Measurements from ENCODE around the gene HIP1.
"Not testable (repeated sequence)": the region's sequence is repeated elsewhere in the genome, so short reads cannot be mapped to it uniquely, and the experiment has no call there.

The HIP1 gene

DNA sequence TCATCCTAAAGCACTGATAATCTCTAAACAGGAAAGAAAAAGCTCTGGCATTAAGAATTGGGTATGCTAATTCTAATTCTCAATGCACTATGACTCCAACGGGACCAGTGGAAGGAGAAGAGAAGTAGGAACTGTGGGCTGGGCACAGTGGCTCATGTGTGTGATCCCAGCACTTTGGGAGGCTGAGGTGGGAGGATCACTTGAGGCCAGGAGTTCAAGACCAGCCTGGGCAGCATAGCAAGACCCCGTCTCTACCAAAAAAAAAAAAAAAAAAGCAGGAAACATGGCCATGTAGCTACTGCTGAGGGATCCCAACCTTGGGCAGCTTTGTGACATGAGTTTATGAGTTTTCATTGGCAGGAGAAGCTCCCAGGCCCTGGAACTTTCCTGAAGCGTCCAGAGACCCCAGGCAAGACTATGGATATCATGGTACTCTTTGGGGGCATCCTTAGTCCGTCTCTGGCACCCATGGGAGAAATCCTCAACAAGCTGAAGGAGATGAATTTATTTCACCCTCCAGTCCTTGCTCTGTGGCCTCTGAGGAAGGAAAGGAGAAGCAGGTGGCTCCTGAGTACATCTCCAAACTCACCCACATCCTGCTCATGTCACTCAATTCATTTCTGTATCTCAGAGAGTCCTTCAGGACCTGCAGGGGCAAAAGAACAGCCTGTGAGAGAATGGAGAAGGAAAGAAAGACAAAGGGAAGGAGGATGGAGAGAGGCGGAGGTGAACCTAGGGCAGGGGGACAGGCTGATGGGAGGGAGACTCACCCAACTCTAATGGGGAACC, 147.1 kb downstream of the HIP1 start:
- Histone ChIP-seq H3K36me3 (ENCODE audit: insufficient read depth, low read length) (peaks cover 23% of the 10 kb centered on the region), H3K9me3 (ENCODE audit: low read length) (peaks cover 3% of the 10 kb centered on the region), H3K4me1 (ENCODE audit: insufficient read depth, low read length) (peaks cover 1% of the 10 kb centered on the region)

DNA sequence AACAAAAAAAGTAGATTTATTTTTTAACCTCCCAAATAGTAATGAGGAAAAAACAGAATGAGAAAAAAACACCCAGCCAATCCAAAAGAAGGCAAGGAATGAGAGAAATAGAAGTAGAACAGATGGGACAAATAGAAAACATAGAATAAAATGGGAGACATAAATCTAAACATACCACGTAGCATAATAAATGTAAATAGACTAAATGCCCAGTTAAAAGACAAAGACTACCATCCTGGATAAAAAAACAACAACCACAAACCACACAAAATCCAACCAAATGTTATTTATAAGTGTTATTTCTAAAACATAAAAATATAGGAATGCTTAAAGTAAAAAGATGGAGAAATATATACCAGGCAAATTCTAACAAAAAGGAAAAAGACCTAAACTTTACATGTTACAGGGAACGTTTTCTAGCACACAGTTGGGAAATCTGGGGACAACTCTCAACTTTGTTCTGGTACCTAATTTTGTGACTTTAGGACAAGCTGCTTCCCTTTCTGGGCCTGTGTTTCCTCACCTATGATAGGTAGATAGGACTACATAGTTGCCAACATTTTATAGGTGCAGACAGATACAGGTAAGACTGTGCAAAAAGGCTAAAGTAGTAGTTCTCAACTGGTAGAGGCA, 148.3 kb downstream of the HIP1 start:
- Histone ChIP-seq H2AFZ (ENCODE audit: low read depth, low read length) (no peak overlapping the region), H3K36me3 (ENCODE audit: insufficient read depth, low read length) (peaks cover 33% of the 10 kb centered on the region), H3K27me3 (ENCODE audit: insufficient read depth, low read length) (no peaks in the 10 kb centered on the region)

More for the DNA sequence above, 147.1 kb downstream of the HIP1 start:
- Histone ChIP-seq H3K4me3 (ENCODE audit: low read length) (no peak overlapping the region), H2AFZ (ENCODE audit: low read depth, low read length) (no peak overlapping the region), H3K27me3 (ENCODE audit: insufficient read depth, low read length) (no peaks in the 10 kb centered on the region)

DNA sequence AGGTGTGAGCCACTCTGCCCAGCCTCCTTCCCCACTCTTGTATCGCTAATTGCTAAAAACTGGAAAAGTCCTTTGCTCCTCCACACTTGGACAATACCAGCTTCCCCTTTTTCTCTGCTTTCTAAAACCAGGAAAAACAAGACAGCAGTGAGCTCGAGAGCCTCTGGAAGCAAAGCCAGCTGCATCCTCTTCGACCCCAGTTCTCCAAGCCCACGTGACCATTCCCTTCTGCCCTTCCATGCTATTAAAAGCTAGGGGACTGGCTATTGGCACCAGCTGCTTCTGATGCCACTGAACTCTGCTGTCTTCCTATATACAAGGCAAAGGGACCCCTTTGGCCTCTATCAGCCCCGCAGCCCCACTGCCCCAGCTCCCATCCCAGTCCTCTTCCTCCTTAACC, 154.4 kb downstream of the HIP1 start:
- H3K36me3 ChIP-seq (ENCODE audit: insufficient read depth, low read length): peaks cover 50% of the 10 kb centered on the region
- no peak overlapping the region for H2AFZ ChIP-seq (ENCODE audit: low read depth, low read length)
- H3K4me3 ChIP-seq (ENCODE audit: low read length): no peak overlapping the region

More for the DNA sequence above, 148.3 kb downstream of the HIP1 start:
- H3K9me3 ChIP-seq (ENCODE audit: low read length): peaks cover 3% of the 10 kb centered on the region
- H3K4me3 ChIP-seq (ENCODE audit: low read length): no peak overlapping the region
- no peaks in the 10 kb centered on the region for H3K4me1 ChIP-seq (ENCODE audit: insufficient read depth, low read length)

DNA sequence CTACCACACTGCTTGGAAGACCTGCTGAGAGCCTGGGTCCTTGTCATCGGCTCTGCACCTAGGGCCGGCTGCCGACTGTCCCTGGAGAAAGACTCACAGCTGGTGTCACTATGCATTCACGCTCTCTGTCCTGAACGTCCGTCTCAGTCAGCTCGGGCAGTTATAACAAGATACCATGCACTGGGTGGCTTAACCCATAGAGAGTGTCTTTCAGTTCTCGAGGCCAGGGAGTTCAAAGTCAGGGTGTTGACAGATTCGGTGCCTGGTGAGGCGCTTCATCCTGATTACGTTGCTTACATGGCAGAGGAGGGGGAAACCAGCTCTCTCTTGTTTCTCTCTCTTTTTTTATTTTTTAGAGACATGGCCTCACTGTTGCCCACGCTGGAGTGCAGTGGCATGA, 155.5 kb downstream of the HIP1 start:
- H3K4me3 ChIP-seq (ENCODE audit: low read length): no peak overlapping the region
- no peak overlapping the region for H2AFZ ChIP-seq (ENCODE audit: low read depth, low read length)
- no peaks in the 10 kb centered on the region for H3K9me3 ChIP-seq (ENCODE audit: low read length)
- no peaks in the 10 kb centered on the region for H3K4me1 ChIP-seq (ENCODE audit: insufficient read depth, low read length)
- peaks cover 45% of the 10 kb centered on the region for H3K36me3 ChIP-seq (ENCODE audit: insufficient read depth, low read length)
- H3K27me3 ChIP-seq (ENCODE audit: insufficient read depth, low read length): no peaks in the 10 kb centered on the region

More for the DNA sequence above, 154.4 kb downstream of the HIP1 start:
- Histone ChIP-seq H3K4me1 (ENCODE audit: insufficient read depth, low read length) (no peaks in the 10 kb centered on the region), H3K9me3 (ENCODE audit: low read length) (no peaks in the 10 kb centered on the region), H3K27me3 (ENCODE audit: insufficient read depth, low read length) (no peaks in the 10 kb centered on the region)

DNA sequence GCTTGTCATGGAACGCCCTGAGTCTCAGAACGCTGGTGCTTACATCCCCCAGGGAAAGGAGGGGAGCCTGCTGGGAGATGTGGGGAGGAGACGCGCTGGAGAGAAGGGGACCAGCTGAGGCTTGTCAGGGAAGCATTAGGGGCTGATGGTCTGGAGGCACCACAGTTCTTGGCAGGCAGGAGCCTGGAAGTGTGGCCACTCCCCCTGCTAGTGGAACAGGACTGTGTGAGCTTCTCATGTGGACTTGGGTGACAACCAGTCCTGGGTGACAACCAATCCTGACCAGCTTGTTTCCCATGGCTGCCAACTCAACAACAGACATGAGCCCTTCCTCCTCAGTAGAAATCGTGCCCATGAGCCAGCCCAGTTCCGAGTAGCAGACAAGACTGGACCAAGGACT, 158.8 kb downstream of the HIP1 start:
- Histone ChIP-seq H3K9me3 (ENCODE audit: low read length) (no peaks in the 10 kb centered on the region), H3K36me3 (ENCODE audit: insufficient read depth, low read length) (peaks cover 45% of the 10 kb centered on the region), H3K27me3 (ENCODE audit: insufficient read depth, low read length) (no peaks in the 10 kb centered on the region), H3K4me1 (ENCODE audit: insufficient read depth, low read length) (no peaks in the 10 kb centered on the region), H3K4me3 (ENCODE audit: low read length) (no peak overlapping the region), H2AFZ (ENCODE audit: low read depth, low read length) (no peak overlapping the region)

DNA sequence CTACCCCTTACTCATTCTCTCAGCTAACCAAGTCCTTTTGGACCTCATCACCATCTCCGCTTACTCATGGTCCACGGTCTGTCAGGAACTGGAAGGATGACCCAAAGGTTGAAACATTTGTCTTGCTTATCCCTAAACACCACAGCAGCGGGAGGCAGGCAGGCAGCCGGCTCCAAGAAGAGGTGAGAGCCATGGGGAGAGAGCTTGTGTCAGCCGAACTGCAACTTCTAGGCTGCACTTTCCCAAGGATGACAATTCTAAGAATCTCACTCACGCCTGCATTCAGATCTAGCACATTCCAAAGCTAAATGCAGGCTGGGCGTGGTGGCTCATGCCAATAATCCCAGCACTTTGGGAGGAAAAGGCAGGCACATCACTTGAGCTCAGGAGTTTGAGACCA, 160.7 kb downstream of the HIP1 start:
- Histone ChIP-seq H2AFZ (ENCODE audit: low read depth, low read length) (no peak overlapping the region), H3K4me1 (ENCODE audit: insufficient read depth, low read length) (no peaks in the 10 kb centered on the region), H3K27me3 (ENCODE audit: insufficient read depth, low read length) (no peaks in the 10 kb centered on the region), H3K4me3 (ENCODE audit: low read length) (no peak overlapping the region), H3K36me3 (ENCODE audit: insufficient read depth, low read length) (peaks cover 41% of the 10 kb centered on the region), H3K9me3 (ENCODE audit: low read length) (no peaks in the 10 kb centered on the region)

DNA sequence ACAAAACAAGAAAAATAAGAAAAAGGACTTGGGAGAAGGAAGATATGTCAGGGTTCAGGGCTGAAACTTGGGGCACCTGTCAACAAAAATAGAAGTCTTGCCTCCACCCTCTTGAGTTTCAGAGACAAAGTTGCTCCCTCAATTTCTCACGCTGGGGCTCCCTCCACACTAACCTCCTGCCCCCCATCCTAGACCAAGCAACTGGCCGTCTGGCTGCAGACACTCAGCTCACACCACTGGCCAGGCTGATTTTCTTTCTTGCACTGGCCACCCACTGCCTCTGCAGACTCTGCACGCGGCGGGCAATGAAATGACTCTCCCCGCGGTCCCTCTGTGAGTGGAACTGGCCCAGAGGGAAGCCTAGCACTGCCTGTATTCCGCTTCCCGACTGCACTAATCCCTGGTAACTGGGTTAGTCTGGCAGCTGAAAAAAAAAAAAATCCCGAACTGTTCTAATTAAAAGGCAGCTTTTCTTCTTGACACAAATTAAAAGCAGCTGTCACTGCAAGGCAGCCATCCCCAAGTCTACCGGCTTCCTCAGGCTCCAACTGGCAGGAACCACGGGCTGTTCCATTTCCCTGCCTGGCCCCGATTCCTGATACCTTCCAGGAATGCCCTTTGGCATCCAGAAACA, 163.1 kb downstream of the HIP1 start:
- Histone ChIP-seq H3K9me3 (ENCODE audit: low read length) (no peaks in the 10 kb centered on the region), H3K36me3 (ENCODE audit: insufficient read depth, low read length) (peaks cover 41% of the 10 kb centered on the region), H3K4me3 (ENCODE audit: low read length) (no peak overlapping the region), H3K27me3 (ENCODE audit: insufficient read depth, low read length) (no peaks in the 10 kb centered on the region), H2AFZ (ENCODE audit: low read depth, low read length) (no peak overlapping the region), H3K4me1 (ENCODE audit: insufficient read depth, low read length) (peaks cover 3% of the 10 kb centered on the region)

DNA sequence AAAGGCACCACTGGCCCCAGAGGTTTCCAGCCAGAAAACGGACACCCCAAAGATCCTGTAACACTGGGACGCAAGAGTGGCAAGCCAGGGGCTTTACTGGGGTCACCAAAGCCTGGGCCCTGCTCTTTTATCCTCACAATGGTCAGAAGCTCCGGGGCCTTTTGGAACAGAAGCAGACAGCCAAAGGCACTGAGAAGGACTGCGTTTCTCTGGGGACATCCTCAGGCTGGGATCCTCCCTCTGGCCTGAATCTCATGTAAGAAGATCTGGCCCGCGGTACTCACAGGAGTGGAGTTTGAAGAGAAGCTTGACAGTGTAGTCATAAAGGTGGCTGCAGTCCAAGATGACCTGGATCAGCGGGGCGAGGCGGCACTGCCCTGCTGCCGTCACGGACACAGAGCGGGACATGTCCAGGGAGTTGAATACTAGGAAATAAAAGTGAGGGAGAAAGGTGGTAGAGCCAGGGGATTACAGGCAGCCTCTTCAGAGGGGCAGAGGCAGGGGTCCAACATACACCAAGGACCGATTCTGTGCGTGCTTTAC, 165.2 kb downstream of the HIP1 start:
- no peaks in the 10 kb centered on the region for H3K9me3 ChIP-seq (ENCODE audit: low read length)
- H3K4me1 ChIP-seq (ENCODE audit: insufficient read depth, low read length): peaks cover 3% of the 10 kb centered on the region
- no peak overlapping the region for H3K4me3 ChIP-seq (ENCODE audit: low read length)
- H3K27me3 ChIP-seq (ENCODE audit: insufficient read depth, low read length): no peaks in the 10 kb centered on the region
- H2AFZ ChIP-seq (ENCODE audit: low read depth, low read length): no peak overlapping the region
- peaks cover 39% of the 10 kb centered on the region for H3K36me3 ChIP-seq (ENCODE audit: insufficient read depth, low read length)

DNA sequence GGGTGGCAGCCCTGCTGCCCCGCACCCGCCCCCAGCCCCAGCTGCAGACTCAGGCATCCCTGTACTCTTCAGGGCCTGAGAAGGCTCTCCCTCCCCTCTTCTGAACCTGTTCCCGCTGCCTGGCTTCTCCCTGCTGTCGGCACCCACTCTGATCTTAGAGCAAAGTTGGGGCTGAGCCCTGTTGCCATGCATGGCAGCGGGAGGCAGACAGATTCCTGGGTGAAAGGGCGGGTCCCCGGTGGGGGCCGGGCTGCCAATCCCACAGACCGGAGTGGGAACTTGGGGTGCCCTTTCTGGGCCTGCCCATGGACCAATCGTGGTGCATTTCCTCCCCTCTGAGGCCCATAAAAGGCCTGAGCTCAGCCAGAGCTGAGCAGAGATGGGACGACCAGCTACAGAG, 165.9 kb downstream of the HIP1 start:
- peaks cover 3% of the 10 kb centered on the region for H3K4me1 ChIP-seq (ENCODE audit: insufficient read depth, low read length)
- H2AFZ ChIP-seq (ENCODE audit: low read depth, low read length): no peak overlapping the region
- H3K27me3 ChIP-seq (ENCODE audit: insufficient read depth, low read length): no peaks in the 10 kb centered on the region
- H3K36me3 ChIP-seq (ENCODE audit: insufficient read depth, low read length): peaks cover 44% of the 10 kb centered on the region
- no peak overlapping the region for H3K4me3 ChIP-seq (ENCODE audit: low read length)
- H3K9me3 ChIP-seq (ENCODE audit: low read length): no peaks in the 10 kb centered on the region

DNA sequence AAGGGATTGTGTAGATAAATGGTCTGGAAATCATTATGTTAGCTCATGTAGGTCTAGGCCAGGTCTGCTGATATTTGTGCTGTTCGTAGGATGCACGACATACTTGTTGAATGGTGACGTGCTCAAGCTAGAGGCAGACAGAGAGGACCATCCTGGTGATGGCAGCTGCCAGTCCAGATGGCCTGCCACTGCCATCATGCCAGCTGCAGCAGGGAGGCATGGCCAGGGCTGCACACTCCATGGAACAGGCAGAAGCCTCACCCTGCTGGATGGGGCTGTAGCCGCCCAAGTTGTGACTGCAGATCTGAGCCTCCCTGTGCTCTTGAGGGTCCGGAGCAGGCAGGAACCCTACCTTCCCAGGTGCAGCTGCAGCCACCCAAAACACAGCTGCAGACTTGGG, 166.3 kb downstream of the HIP1 start:
- peaks cover 3% of the 10 kb centered on the region for H3K4me1 ChIP-seq (ENCODE audit: insufficient read depth, low read length)
- no peak overlapping the region for H2AFZ ChIP-seq (ENCODE audit: low read depth, low read length)
- no peaks in the 10 kb centered on the region for H3K9me3 ChIP-seq (ENCODE audit: low read length)
- no peaks in the 10 kb centered on the region for H3K27me3 ChIP-seq (ENCODE audit: insufficient read depth, low read length)
- peaks cover 45% of the 10 kb centered on the region for H3K36me3 ChIP-seq (ENCODE audit: insufficient read depth, low read length)
- H3K4me3 ChIP-seq (ENCODE audit: low read length): no peak overlapping the region

DNA sequence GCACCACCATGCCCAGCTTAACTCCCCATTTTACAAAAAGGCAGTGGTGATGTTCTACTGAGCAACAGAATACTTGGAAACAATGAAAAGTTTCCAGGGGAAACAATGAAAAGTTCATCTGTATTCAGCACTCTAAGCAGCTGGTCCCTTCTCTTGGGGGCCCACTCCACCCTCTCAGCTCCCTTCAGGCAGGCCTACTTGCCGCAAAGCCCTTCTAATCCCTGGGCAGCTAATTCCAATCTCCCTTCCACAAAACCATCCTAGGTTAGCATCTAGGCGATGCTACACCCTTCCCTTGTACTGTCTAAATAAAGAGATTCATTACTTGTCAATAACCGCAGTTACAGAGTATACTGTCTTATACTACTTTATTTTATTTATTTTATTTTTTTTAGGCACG, 167.5 kb downstream of the HIP1 start:
- Histone ChIP-seq H2AFZ (ENCODE audit: low read depth, low read length) (no peak overlapping the region), H3K9me3 (ENCODE audit: low read length) (no peaks in the 10 kb centered on the region), H3K4me1 (ENCODE audit: insufficient read depth, low read length) (peaks cover 3% of the 10 kb centered on the region), H3K36me3 (ENCODE audit: insufficient read depth, low read length) (peaks cover 48% of the 10 kb centered on the region), H3K27me3 (ENCODE audit: insufficient read depth, low read length) (no peaks in the 10 kb centered on the region), H3K4me3 (ENCODE audit: low read length) (no peak overlapping the region)

DNA sequence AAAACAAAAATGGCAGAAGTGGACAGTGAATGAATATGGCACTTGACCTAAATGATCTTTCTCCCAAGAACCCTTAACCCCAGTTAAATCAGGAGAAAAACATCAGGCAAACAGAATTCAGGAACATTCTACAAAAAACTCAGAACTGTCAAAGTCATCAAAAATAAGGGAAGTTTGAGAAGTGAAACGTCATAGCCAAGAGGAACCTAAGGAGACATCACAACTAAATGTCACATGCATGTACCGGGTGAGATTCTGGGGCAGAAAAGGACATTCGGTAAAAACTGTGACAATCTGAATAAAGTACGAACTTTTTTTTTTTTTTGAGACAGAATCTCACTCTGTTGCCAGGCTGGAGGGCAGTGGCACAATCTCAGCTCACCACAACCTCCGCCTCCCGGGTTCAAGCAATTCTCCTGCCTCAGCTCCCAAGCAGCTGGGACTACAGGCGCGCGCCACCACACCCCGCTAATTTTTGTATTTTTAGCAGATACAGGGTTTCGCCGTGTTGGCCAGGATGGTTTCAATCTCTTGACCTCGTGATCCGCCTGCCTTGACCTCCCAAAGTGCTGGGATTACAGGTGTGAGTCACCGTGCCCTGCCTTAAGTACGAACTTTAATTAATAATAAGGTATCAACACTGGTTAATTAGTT, 169.0 kb downstream of the HIP1 start:
- H3K4me3 ChIP-seq (ENCODE audit: low read length); H3K4me1 ChIP-seq (ENCODE audit: insufficient read depth, low read length); H2AFZ ChIP-seq (ENCODE audit: low read depth, low read length); H3K9me3 ChIP-seq (ENCODE audit: low read length); H3K27me3 ChIP-seq (ENCODE audit: insufficient read depth, low read length): not testable (repeated sequence)
- peaks cover 52% of the 10 kb centered on the region for H3K36me3 ChIP-seq (ENCODE audit: insufficient read depth, low read length)
